ENCODE measurements around the gene TMA7.

Gene TMA7

GRCh38 chr3:48436855-48437254 lies 3.2 kb upstream of the TMA7 start:
- no peak for DNase-seq (ENCODE audit: low read depth in 2 of 2)
- no peak overlapping the region for H3K4me3 ChIP-seq (replicated peaks in 1 of 2; ENCODE audit: low read depth in 2 of 2, low read length in 2 of 2)
- no peak for TF ChIP-seq CTCF (IDR thresholded peaks at IDR 0.05; ENCODE audit: low read depth, low read length)

DNA sequence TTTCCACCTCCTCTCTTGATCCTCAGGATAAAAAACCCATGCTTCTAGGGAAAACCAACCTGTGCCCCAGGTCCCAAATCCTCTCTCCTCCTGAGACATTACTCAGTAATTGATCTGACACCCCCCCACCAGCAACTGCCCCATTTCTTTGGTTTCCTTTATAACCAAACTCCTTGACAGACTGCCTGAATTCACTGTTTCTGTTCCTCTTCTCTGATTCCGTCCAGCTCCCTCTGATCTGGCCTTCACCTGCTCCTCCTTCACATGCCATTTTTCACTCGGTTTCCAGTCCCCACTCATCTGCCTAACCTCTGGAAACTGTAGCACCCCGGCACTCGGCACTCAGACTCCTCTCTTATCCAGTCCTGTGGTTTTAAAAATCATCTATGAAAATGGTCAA lies 2.2 kb upstream of the TMA7 start:
- no peak for DNase-seq (ENCODE audit: low read depth in 2 of 2)
- no peak for TF ChIP-seq CTCF (IDR thresholded peaks at IDR 0.05; ENCODE audit: low read depth, low read length)
- H3K4me3 ChIP-seq (replicated peaks in 1 of 2; ENCODE audit: low read depth in 2 of 2, low read length in 2 of 2) = no peak overlapping the region

DNA sequence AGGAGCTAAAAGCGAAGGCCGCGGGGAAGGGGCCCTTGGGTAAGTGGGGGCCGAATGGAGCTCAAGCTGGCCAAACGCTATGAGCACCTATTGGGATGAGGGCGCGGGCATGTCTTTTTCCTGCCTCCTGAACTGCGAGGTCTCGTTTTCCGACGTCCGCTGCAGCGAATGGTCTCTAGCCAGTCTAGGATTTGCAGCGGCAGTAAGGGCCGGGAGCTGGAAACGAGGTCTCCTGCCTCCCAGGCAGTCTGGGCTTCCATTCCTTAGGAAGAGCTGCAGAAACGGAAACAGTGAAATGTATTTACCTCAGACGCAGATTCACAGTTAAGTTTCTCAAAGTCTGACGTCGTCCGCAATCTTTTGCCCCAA lies 517 bp downstream of the TMA7 start:
- no peak for TF ChIP-seq CTCF (IDR thresholded peaks at IDR 0.05; ENCODE audit: low read depth, low read length)
- peak overlapping the region; percentile 89 to 96 for H3K4me3 ChIP-seq (replicated peaks in 1 of 2; ENCODE audit: low read depth in 2 of 2, low read length in 2 of 2)
- DNase-seq (ENCODE audit: low read depth in 2 of 2) = peak; percentile 36 to 39

DNA sequence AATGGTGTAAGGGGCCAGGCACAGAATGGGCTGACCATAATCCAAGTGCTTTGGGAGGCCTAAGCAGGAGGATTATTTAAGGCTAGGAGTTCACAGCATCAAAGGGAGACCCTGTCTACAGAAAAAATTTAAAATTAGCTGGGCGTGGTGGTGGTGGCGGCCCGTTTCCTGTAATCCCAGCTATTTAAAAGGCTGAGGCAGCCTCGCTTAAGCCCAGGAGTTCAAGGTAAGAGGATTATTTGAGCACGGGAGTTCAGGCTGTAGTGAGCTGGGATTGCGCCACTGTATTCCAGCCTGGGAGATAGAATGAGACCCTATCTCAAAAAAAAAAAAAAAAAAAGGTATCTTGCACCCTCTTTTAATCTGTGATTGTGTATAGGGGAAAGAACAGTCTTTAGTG lies 1.9 kb downstream of the TMA7 start:
- no peak overlapping the region for H3K4me3 ChIP-seq (replicated peaks in 1 of 2; ENCODE audit: low read depth in 2 of 2, low read length in 2 of 2)
- TF ChIP-seq CTCF (IDR thresholded peaks at IDR 0.05; ENCODE audit: low read depth, low read length) = no peak
- no peak for DNase-seq (ENCODE audit: low read depth in 2 of 2)

DNA sequence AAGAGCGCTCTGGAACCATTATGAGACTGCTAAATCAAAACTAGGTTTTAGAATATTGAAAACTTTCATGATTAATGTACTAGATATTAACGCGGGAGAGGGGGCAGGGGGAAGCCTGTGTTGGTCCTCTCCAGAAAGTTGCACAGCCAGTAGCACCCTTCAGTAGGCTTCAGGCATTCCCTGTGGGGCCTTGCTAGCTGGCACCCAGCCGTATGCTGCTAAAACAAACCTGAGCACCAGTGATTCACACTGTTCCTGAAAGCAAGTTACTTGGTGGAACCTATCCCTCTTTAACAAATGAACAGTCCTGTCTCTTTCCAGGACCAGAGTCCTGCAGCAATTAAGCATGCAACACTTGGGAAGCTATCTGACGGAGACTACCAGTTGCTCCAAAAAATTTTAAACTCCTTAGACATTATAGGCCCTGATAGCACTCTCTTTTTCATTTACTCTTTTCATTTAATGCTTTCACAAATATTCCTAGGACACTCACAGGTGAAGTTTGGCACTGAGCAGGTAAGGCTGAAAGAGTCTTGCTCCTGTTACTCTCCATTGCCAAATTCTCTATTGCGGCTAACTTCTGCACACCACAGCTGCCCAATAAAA lies 5.3 kb downstream of the TMA7 start:
- no peak for DNase-seq (ENCODE audit: low read depth in 2 of 2)
- no peak for TF ChIP-seq CTCF (IDR thresholded peaks at IDR 0.05; ENCODE audit: low read depth, low read length)
- peak overlapping the region in 1 of 2 donors; percentile 95 for H3K4me3 ChIP-seq (replicated peaks in 1 of 2; ENCODE audit: low read depth in 2 of 2, low read length in 2 of 2)

GRCh38 chr3:48446043-48446424 lies 6.0 kb downstream of the TMA7 start:
- TF ChIP-seq CTCF (IDR thresholded peaks at IDR 0.05; ENCODE audit: low read depth, low read length) = no peak
- peak overlapping the region; percentile 84 to 95 for H3K4me3 ChIP-seq (replicated peaks in 1 of 2; ENCODE audit: low read depth in 2 of 2, low read length in 2 of 2)
- DNase-seq (ENCODE audit: low read depth in 2 of 2) = no peak
